GM12878 (cell line): ENCODE results near the gene RNF223. TPM values are rescaled to one million over a fixed set of nuclear protein-coding genes. Genes with fewer than 3 reads are reported as not detected.

Experiments used
- BRCA1 ChIP-seq: IDR thresholded peaks from 2 replicates; pipeline ENCODE4 v1.6.1; 2011; ENCODE audit warnings: low read depth, low read length, improper control_type of control experiment
- MEF2B ChIP-seq: fragments of 450-650 bp; IDR thresholded peaks from 2 replicates; pipeline ENCODE4 v1.6.1; 2018; ENCODE audit warnings: mild to moderate bottlenecking, moderate library complexity; ENCODE audit not compliant: partially characterized antibody, poor library complexity, severe bottlenecking
- RB1 ChIP-seq: fragments of 450-650 bp; formaldehyde crosslinking; IDR thresholded peaks from 2 replicates; pipeline ENCODE4 v1.6.1; 2017; ENCODE audit warnings: mild to moderate bottlenecking, borderline replicate concordance
- TARDBP ChIP-seq: IDR thresholded peaks from 2 replicates; pipeline ENCODE4 v1.6.1; 2016; ENCODE audit warnings: borderline replicate concordance
- polyA plus RNA-seq, 11 experiments: library from polyadenylated mRNA; depleted of rRNA in 4 of 11; unstranded in 6 of 11; stranded (reverse) in 5 of 11; fragments of >200 nt; fragmentation: Nextera tagmentation in 4 of 11; fragmentation: Illumina TruSeq in 1 of 11; extraction: Ambion mirVana in 4 of 11; extraction: Trizol in 1 of 11; gene quantifications; 1 replicate in 1 of 11; 2 replicates in 10 of 11; pipeline versions ENCODE4 v1.2.1 to v1.2.3, GENCODE V29; 2011 to 2016; ENCODE audit warnings: inconsistent platforms in 2 of 11, missing spikeins in 2 of 11, low read depth in 1 of 11
- total RNA-seq, 4 experiments: library from RNA; depleted of rRNA in 3 of 4; stranded (reverse); fragments of >200 nt in 3 of 4; fragmentation: Illumina TruSeq in 1 of 4; extraction: Trizol in 1 of 4; gene quantifications; 2 replicates each; pipeline versions ENCODE4 v1.2.1 to v1.2.3, GENCODE V29; 2013 to 2021
- TF ChIP-seq, protein P1 (sequence below): fragments of 450-650 bp; IDR thresholded peaks from 2 replicates; pipeline ENCODE4 v1.6.1; 2017; ENCODE audit warnings: borderline replicate concordance
- TF ChIP-seq, protein P2 (sequence below): fragments of 450-650 bp; formaldehyde crosslinking; IDR thresholded peaks from 2 replicates; pipeline ENCODE4 v1.5.0; 2022; ENCODE audit warnings: mild to moderate bottlenecking, missing genetic modification characterization

The RNF223 gene
- total and polyA plus RNA-seq, 10 of the 15 experiments (the other 5 are each of a cell fraction or from before 2014, with no cell fraction given): 0.06 TPM; not detected in 9

DNA sequence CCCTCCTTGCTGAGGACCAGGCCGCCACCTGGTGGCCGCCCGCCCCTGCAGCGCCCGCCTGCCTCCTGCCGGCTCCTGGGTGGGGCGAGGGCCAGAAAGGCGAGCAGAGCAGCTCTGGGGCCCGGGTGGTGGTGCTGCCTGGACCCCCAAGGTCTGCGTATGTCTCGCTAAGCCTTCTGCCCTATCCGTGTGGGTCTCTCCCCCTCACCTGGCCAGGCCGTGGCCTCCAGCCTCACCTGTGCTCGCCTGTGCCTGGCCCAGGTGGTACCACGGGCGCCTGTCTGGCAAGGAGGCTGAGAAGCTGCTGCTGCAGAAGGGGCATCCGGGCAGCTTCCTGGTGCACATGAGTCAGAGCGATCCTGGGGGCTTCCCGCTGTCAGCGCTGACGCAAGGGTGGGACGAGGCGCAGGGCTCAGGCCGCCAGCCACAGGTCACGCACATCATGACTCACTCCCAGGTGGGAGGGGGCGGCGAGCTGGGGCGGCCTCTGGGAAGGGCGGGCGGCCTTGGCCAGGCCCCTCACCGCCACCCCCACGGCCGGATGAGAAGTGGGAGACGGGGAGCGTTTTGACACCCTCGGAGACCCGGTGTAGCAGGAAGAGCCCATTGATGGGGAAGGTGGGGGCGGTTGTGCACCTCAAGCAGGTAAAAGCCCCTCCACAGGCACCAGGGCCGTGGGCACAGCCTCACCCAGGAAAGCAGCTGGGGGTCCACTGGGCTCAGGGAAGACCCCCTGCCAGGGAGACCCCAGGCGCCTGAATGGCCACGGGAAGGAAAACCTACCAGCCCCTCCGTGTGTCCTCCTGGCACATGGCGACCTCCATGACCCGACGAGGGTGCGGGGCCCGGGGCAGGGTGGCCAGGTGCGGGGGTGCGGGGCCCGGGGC lies 9.9 kb downstream of the RNF223 start (continued):
- TF ChIP-seq TARDBP (no peak), BRCA1 (no peak), RB1 (no peak), MEF2B (peak; percentile 69)
- TF ChIP-seq, protein P1, sequence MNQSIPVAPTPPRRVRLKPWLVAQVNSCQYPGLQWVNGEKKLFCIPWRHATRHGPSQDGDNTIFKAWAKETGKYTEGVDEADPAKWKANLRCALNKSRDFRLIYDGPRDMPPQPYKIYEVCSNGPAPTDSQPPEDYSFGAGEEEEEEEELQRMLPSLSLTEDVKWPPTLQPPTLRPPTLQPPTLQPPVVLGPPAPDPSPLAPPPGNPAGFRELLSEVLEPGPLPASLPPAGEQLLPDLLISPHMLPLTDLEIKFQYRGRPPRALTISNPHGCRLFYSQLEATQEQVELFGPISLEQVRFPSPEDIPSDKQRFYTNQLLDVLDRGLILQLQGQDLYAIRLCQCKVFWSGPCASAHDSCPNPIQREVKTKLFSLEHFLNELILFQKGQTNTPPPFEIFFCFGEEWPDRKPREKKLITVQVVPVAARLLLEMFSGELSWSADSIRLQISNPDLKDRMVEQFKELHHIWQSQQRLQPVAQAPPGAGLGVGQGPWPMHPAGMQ: no peak
- TF ChIP-seq, protein P2, sequence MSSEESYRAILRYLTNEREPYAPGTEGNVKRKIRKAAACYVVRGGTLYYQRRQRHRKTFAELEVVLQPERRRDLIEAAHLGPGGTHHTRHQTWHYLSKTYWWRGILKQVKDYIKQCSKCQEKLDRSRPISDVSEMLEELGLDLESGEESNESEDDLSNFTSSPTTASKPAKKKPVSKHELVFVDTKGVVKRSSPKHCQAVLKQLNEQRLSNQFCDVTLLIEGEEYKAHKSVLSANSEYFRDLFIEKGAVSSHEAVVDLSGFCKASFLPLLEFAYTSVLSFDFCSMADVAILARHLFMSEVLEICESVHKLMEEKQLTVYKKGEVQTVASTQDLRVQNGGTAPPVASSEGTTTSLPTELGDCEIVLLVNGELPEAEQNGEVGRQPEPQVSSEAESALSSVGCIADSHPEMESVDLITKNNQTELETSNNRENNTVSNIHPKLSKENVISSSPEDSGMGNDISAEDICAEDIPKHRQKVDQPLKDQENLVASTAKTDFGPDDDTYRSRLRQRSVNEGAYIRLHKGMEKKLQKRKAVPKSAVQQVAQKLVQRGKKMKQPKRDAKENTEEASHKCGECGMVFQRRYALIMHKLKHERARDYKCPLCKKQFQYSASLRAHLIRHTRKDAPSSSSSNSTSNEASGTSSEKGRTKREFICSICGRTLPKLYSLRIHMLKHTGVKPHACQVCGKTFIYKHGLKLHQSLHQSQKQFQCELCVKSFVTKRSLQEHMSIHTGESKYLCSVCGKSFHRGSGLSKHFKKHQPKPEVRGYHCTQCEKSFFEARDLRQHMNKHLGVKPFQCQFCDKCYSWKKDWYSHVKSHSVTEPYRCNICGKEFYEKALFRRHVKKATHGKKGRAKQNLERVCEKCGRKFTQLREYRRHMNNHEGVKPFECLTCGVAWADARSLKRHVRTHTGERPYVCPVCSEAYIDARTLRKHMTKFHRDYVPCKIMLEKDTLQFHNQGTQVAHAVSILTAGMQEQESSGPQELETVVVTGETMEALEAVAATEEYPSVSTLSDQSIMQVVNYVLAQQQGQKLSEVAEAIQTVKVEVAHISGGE (CRISPR knock-in tag): no peak
